GM19035 (cell line): Measurements from ENCODE around the gene TNFRSF14.

Experiments
- ATAC-seq: cut with Tn5 transposase; IDR thresholded peaks from one replicate; pipeline ENCODE4 v1.9.1; 2021; ENCODE audit not compliant: unreplicated experiment

TNFRSF14 gene

DNA sequence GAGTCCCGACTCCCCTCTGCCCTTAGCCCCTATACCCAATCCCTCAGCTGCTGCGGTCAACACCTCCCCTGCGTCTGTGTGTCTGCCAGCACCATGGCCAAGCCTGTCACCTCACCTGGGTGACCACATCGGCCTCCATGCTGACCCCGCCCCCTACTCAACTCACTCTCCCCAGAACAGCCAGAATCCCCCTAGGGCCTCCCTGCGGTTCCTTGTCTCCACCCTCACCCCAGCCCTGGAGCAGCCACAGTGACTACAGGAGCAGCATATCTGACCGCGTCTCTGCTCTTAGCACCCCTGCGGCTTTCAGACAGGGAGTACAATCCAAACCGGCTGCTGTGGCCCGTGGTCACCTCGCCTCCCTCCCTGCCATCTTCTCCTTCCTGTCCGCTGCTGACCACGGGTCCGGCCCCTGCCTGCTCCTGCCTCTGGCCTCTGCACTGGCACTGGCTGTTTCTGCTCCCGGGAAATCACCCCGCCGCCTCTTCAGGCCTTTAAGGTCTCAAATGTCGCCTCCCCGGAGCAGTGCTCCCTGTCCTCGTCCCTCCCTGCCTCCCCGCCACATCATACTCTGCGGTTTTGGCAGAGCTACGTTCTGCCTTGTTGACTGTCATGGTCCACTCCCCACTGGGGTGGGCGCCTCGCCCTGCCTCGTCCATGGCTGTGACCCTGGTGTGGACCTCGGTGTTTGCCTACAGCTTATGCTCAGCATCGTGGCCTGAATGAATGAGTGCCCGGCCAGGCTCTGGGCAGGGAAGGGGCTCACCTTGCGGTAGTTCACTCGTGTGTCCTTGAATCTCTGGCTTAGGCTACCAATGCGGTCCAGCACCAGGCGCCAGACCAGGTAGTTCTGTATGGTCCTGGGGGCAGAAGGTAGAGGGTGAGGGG lies 41.5 kb downstream of the TNFRSF14 start:
- ATAC-seq: no peak

GRCh38 chr1:2598329-2598931 lies 42.3 kb downstream of the TNFRSF14 start:
- ATAC-seq: no peak

DNA sequence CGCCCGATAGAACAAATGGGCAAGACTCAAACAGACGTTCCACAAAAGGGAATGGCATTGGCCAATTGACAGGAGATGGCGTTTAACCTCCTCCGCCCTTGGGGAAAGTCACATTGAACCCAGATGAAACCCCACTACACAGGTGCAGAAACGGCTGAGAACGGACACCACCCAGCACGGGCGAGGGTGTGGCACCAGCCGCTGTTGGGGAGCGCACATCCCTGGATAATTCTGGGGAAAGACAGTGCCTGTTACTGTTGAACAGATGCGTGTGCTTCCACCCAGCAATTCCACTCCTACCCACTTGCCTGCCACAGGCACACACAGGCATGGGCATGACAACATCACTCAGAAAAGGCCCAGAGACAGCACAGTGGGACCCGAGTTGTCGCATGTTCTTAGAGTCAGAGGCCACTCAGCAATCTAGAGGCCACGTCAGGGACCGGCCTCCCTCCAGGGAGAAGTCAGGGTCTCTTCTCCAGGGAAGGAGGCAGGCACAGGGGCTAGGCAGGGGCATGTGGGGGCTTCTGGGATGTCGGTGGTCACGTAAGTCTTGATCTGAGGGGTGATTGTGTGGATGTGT lies 45.6 kb downstream of the TNFRSF14 start:
- no peak for ATAC-seq

DNA sequence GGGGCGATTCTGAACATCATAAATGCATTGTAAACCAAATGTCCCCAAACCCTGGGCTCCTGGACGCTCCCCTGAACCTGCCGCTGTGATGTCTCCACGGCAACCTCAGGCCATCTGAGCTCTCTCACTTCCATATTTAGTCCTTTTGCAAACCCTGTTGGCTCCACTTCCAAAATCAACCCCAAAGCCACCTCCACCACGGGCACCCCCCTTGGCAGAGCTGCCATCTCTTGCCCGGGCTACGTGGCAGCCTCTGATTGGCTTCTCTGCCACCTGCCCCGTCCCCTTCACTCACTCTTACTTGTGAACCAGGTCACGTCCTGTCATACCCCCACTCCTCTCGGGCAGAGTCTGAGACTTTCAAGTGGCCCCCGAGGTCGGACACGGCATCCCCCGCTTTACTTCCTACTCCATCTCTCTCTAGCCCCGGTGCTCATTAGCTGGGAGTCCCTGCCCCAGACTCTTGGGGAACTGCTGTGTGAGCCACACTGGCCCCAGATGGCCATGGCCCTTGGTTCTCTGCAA lies 46.2 kb downstream of the TNFRSF14 start:
- no peak for ATAC-seq

- no peak for ATAC-seq
Measured at GRCh38 chr1:2602866-2603520, 46.8 kb downstream of the TNFRSF14 start.

- ATAC-seq: no peak
Measured at GRCh38 chr1:2603521-2604155, 47.5 kb downstream of the TNFRSF14 start.

GRCh38 chr1:2604156-2604843 lies 48.1 kb downstream of the TNFRSF14 start:
- no peak for ATAC-seq

DNA sequence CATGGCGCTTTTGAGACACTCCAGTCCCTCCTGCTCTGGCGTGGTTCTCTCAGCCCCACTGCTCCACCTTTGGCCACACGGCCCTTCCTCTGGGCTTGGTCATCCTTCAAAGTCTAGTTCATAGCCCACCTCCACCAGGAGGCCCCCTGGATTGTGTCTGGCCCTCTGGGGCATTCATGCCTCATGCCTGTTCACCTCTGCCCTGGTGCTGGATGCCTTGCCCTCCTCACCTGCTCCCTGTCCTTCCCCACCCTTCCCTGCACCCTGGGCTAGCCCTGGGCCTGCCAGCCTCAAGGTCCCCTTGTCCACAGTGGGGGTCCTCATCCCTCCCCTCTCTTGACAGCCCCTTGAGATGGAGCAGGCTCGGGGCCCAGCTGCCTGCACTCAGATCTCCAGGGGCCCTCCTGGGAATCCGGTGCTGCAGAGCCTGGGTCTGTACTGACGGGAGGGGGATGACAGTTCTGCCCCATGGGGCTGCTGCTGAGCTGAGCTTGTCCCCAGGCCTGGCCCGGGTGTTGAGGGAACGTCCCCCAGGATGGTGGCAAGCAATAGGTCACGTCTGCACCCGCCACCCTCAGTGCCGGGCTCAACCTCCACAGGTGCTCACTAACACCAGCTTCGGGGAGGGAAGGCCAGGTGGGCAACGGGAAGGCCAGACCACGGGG lies 48.8 kb downstream of the TNFRSF14 start:
- ATAC-seq: no peak

DNA sequence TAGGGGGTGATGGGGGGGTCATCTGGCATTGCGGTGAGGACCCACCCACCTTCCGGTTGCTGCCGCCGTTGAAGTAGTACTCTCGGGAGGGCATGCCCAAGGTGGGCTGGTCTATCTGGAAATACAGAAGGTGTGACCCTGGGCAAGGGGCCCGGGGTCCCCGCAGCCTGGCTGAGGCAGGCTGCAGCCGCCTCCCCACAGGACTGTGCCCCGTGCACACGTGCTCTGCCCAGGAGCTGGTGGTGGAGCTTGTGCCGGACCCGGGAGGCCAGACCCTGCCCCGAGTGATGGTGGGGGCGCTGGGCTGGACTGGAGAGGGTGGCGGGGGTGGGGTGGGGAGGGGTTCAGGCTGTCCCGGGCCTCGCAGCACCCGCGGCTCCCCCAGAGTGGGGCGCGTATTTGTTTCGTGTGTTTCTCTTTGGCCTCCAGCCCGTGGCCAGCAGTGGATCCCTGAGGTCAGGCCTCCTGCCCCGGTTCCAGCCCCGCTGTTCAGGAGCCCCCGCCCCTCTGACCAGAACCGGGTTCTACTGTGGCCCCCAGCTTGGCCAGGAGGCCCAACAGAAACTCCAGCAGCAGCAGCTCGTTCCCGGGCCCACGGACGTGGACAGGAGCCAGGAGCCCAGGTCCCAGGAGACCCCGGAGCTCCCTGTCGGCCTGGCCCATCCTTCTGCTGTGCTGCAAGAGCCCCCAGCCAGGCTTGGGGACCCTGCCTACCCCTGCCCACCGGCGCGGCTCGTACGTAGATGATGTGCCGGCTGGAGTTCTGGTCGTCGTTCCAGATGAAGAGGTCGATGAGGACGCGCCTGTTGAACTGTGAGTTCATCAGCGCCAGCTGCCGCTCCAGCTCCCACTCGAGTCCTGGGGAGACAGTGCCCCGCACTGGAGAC lies 49.6 kb downstream of the TNFRSF14 start:
- ATAC-seq: no peak

DNA sequence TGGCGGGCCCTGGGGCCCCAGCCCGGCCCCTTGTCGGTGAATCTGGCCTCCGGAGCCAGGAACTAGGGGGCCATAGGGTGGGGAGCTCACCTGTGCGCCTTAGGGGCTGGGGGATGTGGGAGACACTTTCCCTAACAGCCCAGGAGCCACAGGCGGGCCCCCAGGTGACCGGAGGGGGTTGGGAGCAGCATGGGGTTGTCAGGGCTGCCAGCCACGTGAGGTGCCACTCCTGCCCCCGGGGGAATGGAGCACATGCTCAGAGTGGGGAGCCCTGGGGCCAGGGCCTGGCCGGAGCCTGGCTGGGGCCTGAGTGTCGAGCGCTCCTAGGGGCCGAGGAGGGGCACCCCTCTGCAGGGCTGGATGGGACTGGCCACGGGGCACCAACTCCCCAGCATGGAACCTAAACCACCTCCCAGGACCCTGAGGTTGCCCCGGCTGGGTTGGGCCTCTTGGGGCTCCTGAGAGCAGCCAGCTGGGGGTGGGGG lies 50.3 kb downstream of the TNFRSF14 start:
- ATAC-seq: no peak

DNA sequence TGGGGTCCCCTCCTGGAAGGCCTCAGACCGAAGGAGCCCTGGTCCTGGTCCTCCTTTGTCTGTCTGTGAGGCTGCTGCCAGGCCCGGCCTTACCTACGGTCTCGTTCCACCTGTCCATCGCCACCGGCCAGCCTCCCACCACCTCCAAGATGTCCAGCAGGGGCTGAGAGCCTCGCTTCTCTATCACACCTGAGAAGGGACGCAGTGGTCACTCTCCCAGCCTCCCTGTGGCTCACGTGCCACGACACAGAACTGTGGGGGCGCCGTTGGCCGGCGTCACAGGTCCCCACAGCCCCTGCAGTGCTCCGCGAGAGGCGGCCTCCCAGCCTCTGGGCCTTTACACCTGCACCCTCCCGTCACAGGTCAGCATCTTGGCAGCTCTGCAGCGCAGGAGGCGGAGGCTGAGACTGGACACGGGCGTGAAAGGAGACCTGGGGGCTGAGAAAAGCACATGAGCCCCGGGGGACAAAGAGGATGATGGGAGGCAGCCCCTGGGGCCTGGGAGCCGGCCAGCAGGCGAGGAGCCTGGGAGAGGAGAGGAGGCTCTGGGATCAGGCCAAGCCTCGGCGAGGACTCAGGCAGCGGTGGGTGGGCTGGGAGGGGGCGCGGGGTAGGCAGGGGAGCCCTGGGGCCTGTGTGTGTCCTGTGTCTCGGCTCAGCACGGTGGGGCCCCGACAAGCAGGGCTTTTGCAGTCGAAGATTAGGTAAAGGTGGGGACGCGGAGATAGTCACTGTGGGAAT lies 50.9 kb downstream of the TNFRSF14 start:
- no peak for ATAC-seq

GRCh38 chr1:2607641-2608091 lies 51.5 kb downstream of the TNFRSF14 start:
- no peak for ATAC-seq

GRCh38 chr1:2609319-2610035 lies 53.3 kb downstream of the TNFRSF14 start:
- ATAC-seq: no peak

GRCh38 chr1:2610036-2610959 lies 54.1 kb downstream of the TNFRSF14 start:
- no peak for ATAC-seq

DNA sequence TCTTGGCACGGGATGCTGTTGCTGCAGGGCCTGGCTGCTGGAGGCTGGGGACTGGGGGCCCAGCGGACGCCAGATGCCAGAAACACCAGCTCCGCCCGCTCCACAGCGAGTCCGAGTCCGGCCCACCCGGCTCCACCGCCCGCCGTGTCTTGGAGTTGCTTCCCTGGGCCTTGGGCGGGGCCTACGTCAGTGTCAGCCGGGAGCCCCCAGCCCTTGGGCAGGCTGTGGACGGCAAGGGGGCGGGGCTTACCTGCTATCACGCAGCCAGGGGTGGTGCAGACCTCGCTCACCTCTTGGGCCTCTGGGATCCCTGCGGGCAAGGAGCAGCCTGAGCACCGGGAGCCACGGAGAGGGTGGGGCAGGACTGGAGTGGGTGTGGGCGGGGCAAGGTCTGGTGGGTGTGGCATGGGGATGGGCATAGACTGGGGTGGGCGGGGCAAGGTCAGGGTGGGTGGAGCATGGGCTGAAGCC lies 54.9 kb downstream of the TNFRSF14 start:
- no peak for ATAC-seq
